Glutamatergic neuron (in vitro differentiated cells): ENCODE measurements around the gene ZNF277. TPM values are rescaled to one million over a fixed set of nuclear protein-coding genes. Genes with fewer than 3 reads are reported as not detected.

ENCODE experiments used
- DNase-seq: peaks from one replicate; pipeline ENCODE4 v3.0.0; 2022
- H3K27ac Mint-ChIP-seq: one replicate; pipeline ENCODE4 v1.8.0; 2020; ENCODE audit warnings: mild to moderate bottlenecking, mixed read lengths, inconsistent platforms; ENCODE audit not compliant: unreplicated experiment
- H3K27me3 Mint-ChIP-seq: one replicate; pipeline ENCODE4 v1.8.0; 2020; ENCODE audit warnings: mild to moderate bottlenecking, moderate library complexity, mixed read lengths, inconsistent platforms; ENCODE audit not compliant: unreplicated experiment
- H3K36me3 Mint-ChIP-seq: one replicate; pipeline ENCODE4 v1.8.0; 2020; ENCODE audit warnings: mild to moderate bottlenecking, mixed read lengths, inconsistent platforms; ENCODE audit not compliant: unreplicated experiment
- H3K4me1 Mint-ChIP-seq: one replicate; pipeline ENCODE4 v1.8.0; 2020; ENCODE audit warnings: mild to moderate bottlenecking, low read depth, mixed read lengths, inconsistent platforms; ENCODE audit not compliant: unreplicated experiment
- H3K4me3 Mint-ChIP-seq: one replicate; pipeline ENCODE4 v1.8.0; 2020; ENCODE audit warnings: mild to moderate bottlenecking, mixed read lengths, inconsistent platforms; ENCODE audit not compliant: unreplicated experiment
- H3K9me3 Mint-ChIP-seq: one replicate; pipeline ENCODE4 v1.8.0; 2020; ENCODE audit warnings: mild to moderate bottlenecking, moderate library complexity, mixed read lengths, inconsistent platforms; ENCODE audit not compliant: unreplicated experiment
- CTCF ChIP-seq: fragments of 200-600 bp; sonication (generic); IDR thresholded peaks from one replicate; pipeline ENCODE4 v1.5.0; 2021; ENCODE audit not compliant: partially characterized antibody, unreplicated experiment
- total RNA-seq: library from RNA; stranded (reverse); fragmentation: NEBNext Ultra II Directional; extraction: Animal tissue kit (Norgen Biotek cat#: 25700); gene quantifications from one replicate; pipeline ENCODE4 v1.2.1, GENCODE V29; 2021; ENCODE audit not compliant: unreplicated experiment

The ZNF277 gene
- total RNA-seq, 1 donor from 2014 or later: 27.0 TPM

- H3K4me1 Mint-ChIP-seq: peaks cover 6% of the 10 kb centered on the region
Measured at GRCh38 chr7:112189691-112190090, 16.8 kb upstream of the ZNF277 start.

GRCh38 chr7:112190120-112190519, 16.4 kb upstream of the ZNF277 start:
- Mint-ChIP-seq H3K4me1 (peaks cover 2% of the 10 kb centered on the region), H3K4me3 (no peak overlapping the region), H3K27me3 (peaks cover 2% of the 10 kb centered on the region), H3K36me3 (peaks cover 5% of the 10 kb centered on the region), H3K27ac (no peak overlapping the region), H3K9me3 (peaks cover 3% of the 10 kb centered on the region)
- no peak for TF ChIP-seq CTCF
- DNase-seq: no peak

More at GRCh38 chr7:112189691-112190090, 16.8 kb upstream of the ZNF277 start:
- no peak for DNase-seq
- no peak overlapping the region for H3K4me3 Mint-ChIP-seq
- no peak overlapping the region for H3K27ac Mint-ChIP-seq
- H3K9me3 Mint-ChIP-seq: peaks cover 3% of the 10 kb centered on the region
- H3K27me3 Mint-ChIP-seq: peaks cover 2% of the 10 kb centered on the region
- H3K36me3 Mint-ChIP-seq: peaks cover 5% of the 10 kb centered on the region
- TF ChIP-seq CTCF: no peak

- no peak for DNase-seq
- Mint-ChIP-seq H3K4me1 (peaks cover 5% of the 10 kb centered on the region), H3K4me3 (no peak overlapping the region), H3K36me3 (peaks cover 5% of the 10 kb centered on the region), H3K27ac (no peak overlapping the region), H3K27me3 (no peaks in the 10 kb centered on the region), H3K9me3 (peaks cover 3% of the 10 kb centered on the region)
- TF ChIP-seq CTCF: no peak
Measured at GRCh38 chr7:112192236-112193154, 14.0 kb upstream of the ZNF277 start.

GRCh38 chr7:112193915-112194502, 12.5 kb upstream of the ZNF277 start:
- peaks cover 5% of the 10 kb centered on the region for H3K36me3 Mint-ChIP-seq
- no peak overlapping the region for H3K27ac Mint-ChIP-seq
- H3K9me3 Mint-ChIP-seq: peaks cover 3% of the 10 kb centered on the region
- no peak for TF ChIP-seq CTCF
- H3K4me1 Mint-ChIP-seq: peaks cover 5% of the 10 kb centered on the region
- H3K27me3 Mint-ChIP-seq: no peaks in the 10 kb centered on the region
- no peak overlapping the region for H3K4me3 Mint-ChIP-seq
- no peak for DNase-seq

- peaks cover 3% of the 10 kb centered on the region for H3K9me3 Mint-ChIP-seq
- no peak for DNase-seq
- H3K4me1 Mint-ChIP-seq: peaks cover 5% of the 10 kb centered on the region
- H3K36me3 Mint-ChIP-seq: peaks cover 5% of the 10 kb centered on the region
- TF ChIP-seq CTCF: no peak
- peak overlapping the region; percentile 10 for H3K27ac Mint-ChIP-seq
- H3K4me3 Mint-ChIP-seq: no peak overlapping the region
- H3K27me3 Mint-ChIP-seq: no peaks in the 10 kb centered on the region
Measured at GRCh38 chr7:112195717-112196116, 10.8 kb upstream of the ZNF277 start.
